CD4-positive, alpha-beta T cell treated with Interferon gamma for 1 hour (primary cell): ENCODE data around the gene LYRM7.
"Not testable (repeated sequence)": the region's sequence is repeated elsewhere in the genome, so short reads cannot be mapped to it uniquely, and the experiment has no call there.

Experiments used
- DNase-seq: peaks from one replicate; pipeline ENCODE4 v3.0.0-alpha.2; 2020

Gene LYRM7

GRCh38 chr5:131221888-131222287 lies 51.1 kb downstream of the LYRM7 start:
- DNase-seq = no peak

- DNase-seq = no peak
Observed at GRCh38 chr5:131222731-131223130, 52.0 kb downstream of the LYRM7 start.

GRCh38 chr5:131223751-131224386 lies 53.1 kb downstream of the LYRM7 start:
- DNase-seq = no peak

- peak; percentile 41 for DNase-seq
Observed at GRCh38 chr5:131224387-131225201, 53.9 kb downstream of the LYRM7 start.

GRCh38 chr5:131225282-131225974 lies 54.7 kb downstream of the LYRM7 start:
- no peak for DNase-seq

- no peak for DNase-seq
Observed at GRCh38 chr5:131226899-131227298, 56.2 kb downstream of the LYRM7 start.

- DNase-seq = no peak
Observed at GRCh38 chr5:131228646-131229045, 57.9 kb downstream of the LYRM7 start.

- DNase-seq = no peak
Observed at GRCh38 chr5:131229623-131230022, 58.9 kb downstream of the LYRM7 start.

GRCh38 chr5:131230406-131230805 lies 59.7 kb downstream of the LYRM7 start:
- DNase-seq = no peak

- DNase-seq = no peak
Observed at GRCh38 chr5:131239686-131240085, 68.9 kb downstream of the LYRM7 start.

- DNase-seq = no peak
Observed at GRCh38 chr5:131242728-131243255, 72.0 kb downstream of the LYRM7 start.

- no peak for DNase-seq
Observed at GRCh38 chr5:131245312-131245711, 74.6 kb downstream of the LYRM7 start.

GRCh38 chr5:131245948-131246347 lies 75.2 kb downstream of the LYRM7 start:
- DNase-seq = no peak

GRCh38 chr5:131246504-131246903 lies 75.8 kb downstream of the LYRM7 start:
- no peak for DNase-seq

- DNase-seq = no peak
Observed at GRCh38 chr5:131250751-131251475, 80.2 kb downstream of the LYRM7 start.

GRCh38 chr5:131252824-131253171 lies 82.1 kb downstream of the LYRM7 start:
- peak; percentile 85 for DNase-seq

- DNase-seq = not testable (repeated sequence)
Observed at GRCh38 chr5:131254025-131254424, 83.3 kb downstream of the LYRM7 start.

- DNase-seq = no peak
Observed at GRCh38 chr5:131254741-131255140, 84.0 kb downstream of the LYRM7 start.
